HL-60 (cell line): ENCODE measurements around the gene BLNK.

ENCODE experiments used
- DNase-seq, 2 experiments: peaks; one replicate each; pipeline ENCODE4 v3.0.0-alpha.2; 2010 to 2020; ENCODE audit warnings: low read depth in 1 of 2, low spot score in 1 of 2
- H3K27ac ChIP-seq: fragments of 250-450 bp; sonication (Bioruptor Pico); replicated peaks from 2 replicates; pipeline ENCODE4 v1.5.1; 2020; ENCODE audit warnings: mild to moderate bottlenecking, moderate library complexity
- H3K27me3 ChIP-seq: fragments of 250-450 bp; sonication (Bioruptor Pico); 2 replicates; pipeline ENCODE4 v1.5.1; 2021; ENCODE audit warnings: mild to moderate bottlenecking, moderate library complexity; ENCODE audit not compliant: insufficient read depth, poor library complexity, severe bottlenecking
- H3K4me3 ChIP-seq: replicated peaks from 2 replicates; pipeline ENCODE4 v1.5.1; 2011; ENCODE audit warnings: mild to moderate bottlenecking, control low read depth, low read length; ENCODE audit not compliant: insufficient read depth
- GABPA ChIP-seq: IDR thresholded peaks from 2 replicates; pipeline ENCODE4 v1.6.1; 2012; ENCODE audit warnings: low read depth
- POLR2AphosphoS5 ChIP-seq: IDR thresholded peaks from 2 replicates; pipeline ENCODE4 v1.6.1; 2012; ENCODE audit warnings: low read depth
- SPI1 ChIP-seq: IDR thresholded peaks from 2 replicates; pipeline ENCODE4 v1.6.1; 2012; ENCODE audit warnings: low read depth, mild to moderate bottlenecking, borderline replicate concordance
- TF ChIP-seq, protein P1 (sequence below): IDR thresholded peaks from 2 replicates; pipeline ENCODE4 v1.6.1; 2012; ENCODE audit warnings: low read depth; ENCODE audit not compliant: insufficient replicate concordance
- TF ChIP-seq, protein P2 (sequence below): IDR thresholded peaks from one replicate; pipeline ENCODE4 v1.5.1; 2011; ENCODE audit warnings: low read length, control low read depth, inconsistent platforms; ENCODE audit not compliant: insufficient read depth

Gene BLNK

DNA sequence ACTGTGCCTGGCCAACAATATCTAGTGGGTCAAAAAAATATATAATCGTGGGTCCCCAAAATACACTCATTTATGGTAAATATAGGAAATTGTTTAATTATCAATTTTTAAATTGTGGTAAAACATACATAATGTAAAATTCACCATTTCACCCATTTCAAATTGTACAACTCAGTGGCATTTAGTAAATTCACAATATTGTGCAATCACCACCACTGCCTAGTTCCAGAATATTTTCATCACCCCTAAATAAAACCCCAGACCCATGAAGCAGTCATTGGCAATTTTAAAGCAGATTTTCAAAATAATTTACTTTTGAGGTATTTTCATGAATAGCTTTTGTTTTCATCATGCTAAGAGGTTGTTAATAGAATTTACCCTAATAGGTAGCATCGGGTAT lies 10.2 kb downstream of the BLNK start:
- DNase-seq = no peak
- H3K27ac ChIP-seq = no peak overlapping the region
- TF ChIP-seq, protein P1, sequence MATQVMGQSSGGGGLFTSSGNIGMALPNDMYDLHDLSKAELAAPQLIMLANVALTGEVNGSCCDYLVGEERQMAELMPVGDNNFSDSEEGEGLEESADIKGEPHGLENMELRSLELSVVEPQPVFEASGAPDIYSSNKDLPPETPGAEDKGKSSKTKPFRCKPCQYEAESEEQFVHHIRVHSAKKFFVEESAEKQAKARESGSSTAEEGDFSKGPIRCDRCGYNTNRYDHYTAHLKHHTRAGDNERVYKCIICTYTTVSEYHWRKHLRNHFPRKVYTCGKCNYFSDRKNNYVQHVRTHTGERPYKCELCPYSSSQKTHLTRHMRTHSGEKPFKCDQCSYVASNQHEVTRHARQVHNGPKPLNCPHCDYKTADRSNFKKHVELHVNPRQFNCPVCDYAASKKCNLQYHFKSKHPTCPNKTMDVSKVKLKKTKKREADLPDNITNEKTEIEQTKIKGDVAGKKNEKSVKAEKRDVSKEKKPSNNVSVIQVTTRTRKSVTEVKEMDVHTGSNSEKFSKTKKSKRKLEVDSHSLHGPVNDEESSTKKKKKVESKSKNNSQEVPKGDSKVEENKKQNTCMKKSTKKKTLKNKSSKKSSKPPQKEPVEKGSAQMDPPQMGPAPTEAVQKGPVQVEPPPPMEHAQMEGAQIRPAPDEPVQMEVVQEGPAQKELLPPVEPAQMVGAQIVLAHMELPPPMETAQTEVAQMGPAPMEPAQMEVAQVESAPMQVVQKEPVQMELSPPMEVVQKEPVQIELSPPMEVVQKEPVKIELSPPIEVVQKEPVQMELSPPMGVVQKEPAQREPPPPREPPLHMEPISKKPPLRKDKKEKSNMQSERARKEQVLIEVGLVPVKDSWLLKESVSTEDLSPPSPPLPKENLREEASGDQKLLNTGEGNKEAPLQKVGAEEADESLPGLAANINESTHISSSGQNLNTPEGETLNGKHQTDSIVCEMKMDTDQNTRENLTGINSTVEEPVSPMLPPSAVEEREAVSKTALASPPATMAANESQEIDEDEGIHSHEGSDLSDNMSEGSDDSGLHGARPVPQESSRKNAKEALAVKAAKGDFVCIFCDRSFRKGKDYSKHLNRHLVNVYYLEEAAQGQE = no peak
- no peak for TF ChIP-seq POLR2AphosphoS5
- no peak for TF ChIP-seq GABPA
- no peak for TF ChIP-seq SPI1
- TF ChIP-seq, protein P2, sequence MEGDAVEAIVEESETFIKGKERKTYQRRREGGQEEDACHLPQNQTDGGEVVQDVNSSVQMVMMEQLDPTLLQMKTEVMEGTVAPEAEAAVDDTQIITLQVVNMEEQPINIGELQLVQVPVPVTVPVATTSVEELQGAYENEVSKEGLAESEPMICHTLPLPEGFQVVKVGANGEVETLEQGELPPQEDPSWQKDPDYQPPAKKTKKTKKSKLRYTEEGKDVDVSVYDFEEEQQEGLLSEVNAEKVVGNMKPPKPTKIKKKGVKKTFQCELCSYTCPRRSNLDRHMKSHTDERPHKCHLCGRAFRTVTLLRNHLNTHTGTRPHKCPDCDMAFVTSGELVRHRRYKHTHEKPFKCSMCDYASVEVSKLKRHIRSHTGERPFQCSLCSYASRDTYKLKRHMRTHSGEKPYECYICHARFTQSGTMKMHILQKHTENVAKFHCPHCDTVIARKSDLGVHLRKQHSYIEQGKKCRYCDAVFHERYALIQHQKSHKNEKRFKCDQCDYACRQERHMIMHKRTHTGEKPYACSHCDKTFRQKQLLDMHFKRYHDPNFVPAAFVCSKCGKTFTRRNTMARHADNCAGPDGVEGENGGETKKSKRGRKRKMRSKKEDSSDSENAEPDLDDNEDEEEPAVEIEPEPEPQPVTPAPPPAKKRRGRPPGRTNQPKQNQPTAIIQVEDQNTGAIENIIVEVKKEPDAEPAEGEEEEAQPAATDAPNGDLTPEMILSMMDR = no peak
- no peak overlapping the region for H3K4me3 ChIP-seq
- no peaks in the 10 kb centered on the region for H3K27me3 ChIP-seq

DNA sequence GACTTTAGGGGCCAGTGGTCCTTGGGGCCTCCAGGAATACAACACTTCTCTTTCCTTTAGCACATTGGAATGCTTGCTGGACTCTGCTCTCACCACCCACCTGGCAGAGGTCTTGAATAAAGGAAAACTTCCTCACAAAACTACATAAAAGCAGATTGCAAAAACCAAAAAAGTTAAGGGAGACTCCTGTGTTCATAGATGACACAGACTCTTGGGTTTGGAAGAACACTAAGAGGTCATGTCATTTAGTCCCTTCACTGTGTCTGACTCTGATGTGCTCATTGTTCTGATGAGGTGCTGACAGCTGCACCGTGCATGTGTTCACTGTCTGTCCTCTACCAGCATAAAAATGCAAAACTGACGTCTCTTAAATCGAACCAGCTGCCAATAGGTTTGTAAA lies 11.4 kb downstream of the BLNK start:
- Histone ChIP-seq H3K4me3 (no peak overlapping the region), H3K27me3 (no peaks in the 10 kb centered on the region), H3K27ac (no peak overlapping the region)
- no peak for TF ChIP-seq SPI1
- TF ChIP-seq POLR2AphosphoS5 = no peak
- TF ChIP-seq, protein P1 = no peak
- TF ChIP-seq GABPA = no peak
- TF ChIP-seq, protein P2 = no peak
- no peak for DNase-seq

DNA sequence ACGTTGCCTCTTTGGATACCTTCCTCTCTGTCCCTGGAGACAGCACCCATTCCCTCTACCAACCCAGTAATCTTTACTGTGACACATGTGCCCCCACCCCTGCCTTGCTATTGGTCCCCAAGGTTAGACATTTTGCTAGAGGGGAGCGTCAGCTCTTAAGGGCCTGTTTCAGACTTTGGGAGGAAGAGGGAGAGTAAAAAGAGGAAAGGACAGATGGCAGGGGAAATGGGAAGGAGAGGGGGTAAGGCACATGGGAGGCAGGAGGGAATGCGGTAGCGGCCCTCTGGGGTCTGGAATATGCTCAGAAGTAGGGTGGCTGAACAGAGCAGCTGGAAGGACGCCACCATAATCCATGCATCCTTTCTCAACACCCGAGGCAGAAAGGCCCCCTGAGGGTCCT lies 12.2 kb downstream of the BLNK start:
- no peak overlapping the region for H3K4me3 ChIP-seq
- no peak for TF ChIP-seq GABPA
- TF ChIP-seq, protein P1 = no peak
- TF ChIP-seq SPI1 = no peak
- TF ChIP-seq, protein P2 = no peak
- DNase-seq = no peak
- H3K27ac ChIP-seq = no peak overlapping the region
- H3K27me3 ChIP-seq = no peaks in the 10 kb centered on the region
